ENCODE data around the gene KPNA6.
"Not testable (repeated sequence)": the region's sequence is repeated elsewhere in the genome, so short reads cannot be mapped to it uniquely, and the experiment has no call there.

The KPNA6 gene

DNA sequence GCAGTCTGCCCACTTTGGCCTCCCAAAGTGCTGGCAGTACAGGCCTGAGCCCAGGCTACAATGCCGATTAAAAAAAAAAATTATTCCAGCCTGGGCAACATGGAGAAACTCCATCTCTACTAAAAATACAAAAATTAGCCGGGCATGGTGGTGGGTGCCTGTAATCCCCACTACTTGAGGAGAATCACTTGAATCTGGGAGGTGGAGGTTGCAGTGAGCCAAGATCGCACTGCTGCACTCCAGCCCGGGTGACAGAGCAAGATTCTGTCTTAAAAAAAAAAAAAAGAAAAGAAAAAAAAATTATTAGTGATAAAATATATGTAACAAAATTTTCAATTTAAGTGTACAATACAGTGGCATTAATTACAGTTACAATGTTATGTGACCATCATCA lies 35.4 kb downstream of the KPNA6 start:
- DNase-seq, result not testable (repeated sequence)

DNA sequence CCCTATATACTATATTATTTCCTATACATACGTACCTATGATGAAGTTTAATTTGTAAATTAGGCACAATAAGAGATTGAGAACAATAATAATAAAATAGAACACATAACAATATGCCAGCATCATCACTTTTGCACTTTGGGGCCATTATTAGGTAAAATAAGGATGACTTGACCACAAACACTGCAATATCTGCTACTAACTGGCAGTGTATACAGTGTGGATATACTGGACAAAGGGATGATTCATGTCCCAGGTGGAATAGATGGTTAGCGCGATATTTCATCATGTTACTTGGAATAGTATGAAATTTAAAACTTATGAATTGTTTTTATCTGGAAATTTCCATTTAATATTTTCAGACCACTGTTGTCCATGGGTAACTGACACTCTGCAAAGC lies 36.2 kb downstream of the KPNA6 start:
- no peak for DNase-seq

DNA sequence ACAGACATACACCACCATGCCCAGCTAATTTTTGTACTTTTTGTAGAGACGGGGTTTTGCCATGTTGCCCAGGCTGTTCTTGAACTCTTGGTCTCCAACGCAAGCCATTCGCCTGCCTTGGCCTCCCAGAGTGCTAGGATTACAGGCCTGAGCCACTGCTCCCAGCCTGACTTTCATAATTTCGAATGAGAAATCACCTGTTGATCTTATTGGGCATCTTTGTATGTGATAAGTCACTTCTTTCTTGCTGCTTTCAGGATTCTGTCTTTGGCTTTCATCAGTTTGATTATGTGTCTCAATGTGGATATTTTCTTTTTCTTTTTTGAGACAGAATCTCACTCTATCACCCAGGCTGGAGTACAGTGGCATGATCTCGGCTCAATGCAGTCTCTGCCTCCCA lies 39.9 kb downstream of the KPNA6 start:
- not testable (repeated sequence) for DNase-seq

DNA sequence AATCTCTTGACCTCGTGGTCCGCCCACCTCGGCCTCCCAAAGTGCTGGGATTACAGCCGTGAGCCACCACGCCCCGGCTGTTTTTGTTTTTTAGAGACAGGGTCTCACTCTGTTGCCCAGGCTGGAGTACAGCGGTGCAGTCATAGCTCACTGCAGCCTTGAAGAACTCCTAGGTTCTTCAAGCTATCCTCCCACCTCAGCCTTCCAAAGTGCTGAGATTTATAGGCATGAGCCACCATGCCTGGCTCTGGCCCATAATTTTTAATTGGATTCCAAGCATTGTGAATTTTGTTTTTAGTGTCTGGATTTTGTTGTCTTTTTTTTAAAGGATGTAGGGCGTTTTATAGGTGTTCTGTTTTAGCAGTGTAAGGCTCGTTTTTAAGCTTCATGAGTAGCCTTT lies 43.0 kb downstream of the KPNA6 start:
- no peak for DNase-seq

DNA sequence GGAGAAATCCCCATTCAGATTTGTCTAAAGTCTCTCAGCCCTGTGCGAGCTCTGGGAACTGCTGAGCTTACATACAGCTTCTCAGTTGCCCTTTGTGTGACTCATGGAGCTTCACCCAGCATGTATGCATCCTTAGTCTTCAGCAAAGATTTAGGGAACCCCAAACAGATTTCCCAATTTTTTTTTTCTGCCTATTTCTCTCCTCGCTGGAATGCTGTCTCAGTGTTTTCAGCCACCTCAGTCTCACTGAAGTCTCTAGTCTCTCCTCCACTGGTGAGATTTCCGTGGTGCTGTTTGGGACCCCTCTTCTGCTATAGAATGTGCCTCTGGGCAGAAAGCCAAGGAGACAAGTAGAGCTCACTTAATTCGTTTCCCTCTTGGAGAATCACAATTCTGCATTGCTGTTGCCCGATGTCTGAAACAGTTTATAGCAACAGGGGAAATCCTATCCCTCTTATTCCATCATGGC lies 43.5 kb downstream of the KPNA6 start:
- DNase-seq, result no peak

DNA sequence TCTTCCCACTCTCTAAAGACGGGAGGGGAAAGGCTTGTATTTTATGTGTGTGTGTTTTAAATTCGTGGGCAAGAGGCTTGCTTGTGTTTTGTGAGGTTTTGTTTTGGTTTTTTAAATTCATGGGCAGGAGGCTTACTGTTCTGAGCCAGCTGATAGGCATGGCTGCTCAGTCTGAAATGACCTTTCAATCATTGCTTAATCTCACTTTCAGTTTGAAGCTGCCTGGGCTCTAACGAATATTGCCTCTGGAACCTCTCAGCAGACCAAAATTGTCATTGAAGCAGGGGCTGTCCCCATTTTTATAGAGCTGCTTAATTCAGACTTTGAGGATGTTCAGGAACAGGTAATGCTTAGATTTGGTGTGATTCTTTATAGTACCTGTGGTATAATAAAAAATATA lies 51.3 kb downstream of the KPNA6 start:
- DNase-seq, result no peak

DNA sequence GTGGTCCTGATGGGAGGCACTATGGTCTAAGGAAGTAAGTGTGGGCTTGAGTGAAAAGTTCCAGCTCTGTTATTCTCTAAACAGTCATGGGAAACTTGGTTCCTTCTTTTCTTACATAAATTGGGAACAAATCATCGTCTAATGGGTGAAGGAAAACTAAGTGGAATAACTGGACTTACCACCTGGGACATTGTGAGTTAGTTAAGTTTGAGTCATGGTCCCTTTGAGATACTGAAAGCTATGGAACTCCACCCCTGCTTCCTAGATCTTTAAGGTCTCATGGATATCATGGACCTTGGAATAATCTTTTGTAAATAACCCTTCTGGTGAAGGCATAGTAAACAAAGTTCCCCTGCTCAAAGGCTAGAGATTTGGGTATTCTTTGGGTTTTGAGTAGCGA lies 55.5 kb downstream of the KPNA6 start:
- DNase-seq, result no peak

DNA sequence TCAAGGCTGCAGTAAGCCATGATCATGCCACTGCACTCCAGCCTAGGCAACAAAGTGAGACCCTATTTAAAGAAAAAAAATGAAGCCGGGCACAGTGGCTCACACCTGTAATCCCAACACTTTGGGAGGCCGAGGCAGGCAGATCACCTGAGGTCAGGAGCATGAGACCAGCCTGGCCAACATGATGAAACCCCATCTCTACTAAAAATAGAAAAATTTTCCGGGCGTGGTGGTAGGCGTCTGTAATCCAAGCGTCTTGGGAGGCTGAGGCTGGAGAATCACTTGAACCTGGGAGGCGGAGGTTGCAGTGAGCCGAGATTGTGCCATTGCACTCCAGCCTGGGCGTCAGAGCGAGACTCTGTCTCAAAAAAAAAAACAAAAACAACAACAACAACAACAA lies 57.8 kb downstream of the KPNA6 start:
- not testable (repeated sequence) for DNase-seq

DNA sequence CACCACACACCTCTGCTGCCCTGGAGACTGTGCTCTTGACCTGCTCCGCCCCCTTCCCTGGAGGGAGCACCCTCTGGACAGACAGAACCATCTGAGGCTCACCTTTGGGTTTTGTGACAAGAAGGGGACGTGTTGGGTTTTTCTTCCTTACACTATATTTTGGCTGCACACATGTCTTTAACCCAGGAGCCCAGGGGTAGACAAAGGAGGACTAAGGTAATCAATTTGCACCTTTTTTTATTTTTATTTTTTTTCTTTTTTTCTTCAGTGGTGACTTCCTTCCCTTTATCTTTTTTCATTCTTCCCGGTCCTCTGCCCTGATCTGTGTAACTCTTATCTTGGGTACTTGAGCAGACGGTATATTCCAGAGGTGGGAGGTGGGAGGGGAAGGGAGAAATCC lies 63.1 kb downstream of the KPNA6 start:
- no peak for DNase-seq

DNA sequence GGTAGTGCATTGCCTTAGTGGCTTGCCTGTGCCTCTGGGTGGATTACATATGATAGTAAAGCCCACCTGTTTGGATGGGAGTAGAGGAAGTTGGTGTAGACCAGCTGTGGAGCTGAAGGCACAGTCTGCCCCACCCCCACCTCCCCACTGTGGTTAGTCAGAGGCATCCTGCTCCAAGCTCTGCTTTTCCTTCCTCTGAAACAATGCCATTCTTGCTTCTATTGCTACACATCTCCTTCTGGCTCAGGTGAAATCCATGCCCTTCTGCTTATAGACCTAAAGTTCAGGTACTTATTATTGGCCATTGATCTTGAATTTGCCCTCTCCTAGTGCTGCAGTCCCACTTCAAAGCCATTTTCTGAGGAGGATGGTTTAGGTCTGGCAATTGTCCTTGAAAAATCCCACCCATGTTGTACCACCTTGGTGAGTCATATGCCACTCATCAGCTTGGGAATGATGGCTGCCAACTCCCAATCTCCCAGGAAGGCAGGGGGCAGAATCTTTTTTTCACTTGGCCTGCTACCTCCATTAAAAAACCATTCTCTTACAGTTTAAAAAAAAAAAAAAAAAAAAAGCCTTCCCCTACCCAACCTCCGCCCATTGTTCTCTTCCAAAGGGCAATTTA lies 64.9 kb downstream of the KPNA6 start:
- DNase-seq, result no peak

DNA sequence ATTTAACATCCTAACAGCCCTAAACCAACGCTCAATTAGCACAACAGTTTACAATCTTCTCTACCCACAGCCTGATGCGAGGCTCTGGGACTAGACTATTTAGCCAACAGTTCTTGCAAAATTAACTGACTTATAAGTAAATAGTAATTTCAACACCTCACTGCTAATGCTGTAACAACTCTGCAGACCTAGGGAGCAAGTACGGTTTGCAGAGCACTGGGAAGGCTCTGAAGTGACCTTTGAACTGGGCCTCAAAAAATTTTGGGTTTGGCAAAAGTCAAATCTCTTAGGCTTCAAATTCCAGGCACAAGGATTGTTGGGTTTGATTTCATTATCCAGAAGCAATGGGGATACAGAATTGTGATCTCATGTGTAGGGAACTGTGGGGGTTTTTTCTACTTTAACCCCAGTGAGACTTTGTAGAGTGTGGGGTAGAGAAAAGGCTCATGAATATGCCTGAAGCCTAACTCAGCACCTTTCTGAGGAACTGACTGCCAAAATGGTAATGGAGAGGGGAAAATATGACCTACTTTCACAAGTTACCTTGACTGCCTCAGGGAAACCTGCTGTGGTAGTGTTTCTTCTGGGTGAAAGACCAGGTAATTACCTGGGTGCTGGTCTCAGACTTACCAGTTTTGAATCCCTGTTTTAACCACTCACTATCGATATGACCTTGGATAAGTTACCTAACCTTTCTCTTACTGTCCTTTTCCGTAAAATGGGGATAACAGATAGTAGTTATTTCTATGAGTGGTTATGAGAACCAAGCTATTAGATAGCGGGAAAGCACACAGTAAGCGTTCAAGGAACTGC lies 70.7 kb downstream of the KPNA6 start:
- no peak for DNase-seq

DNA sequence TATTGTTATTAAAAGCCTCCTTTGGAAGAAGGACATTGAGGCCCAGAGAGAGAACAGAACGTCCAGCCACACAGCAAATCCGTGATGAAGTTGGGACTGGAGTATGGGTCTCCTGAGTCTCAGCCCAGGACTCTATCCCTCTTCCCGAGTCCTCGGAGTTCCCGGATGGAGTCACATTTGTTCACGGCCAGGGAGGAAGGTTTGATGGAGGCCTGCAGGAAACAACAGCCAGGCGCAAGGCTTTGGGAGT lies 71.3 kb downstream of the KPNA6 start:
- DNase-seq, result no peak

DNA sequence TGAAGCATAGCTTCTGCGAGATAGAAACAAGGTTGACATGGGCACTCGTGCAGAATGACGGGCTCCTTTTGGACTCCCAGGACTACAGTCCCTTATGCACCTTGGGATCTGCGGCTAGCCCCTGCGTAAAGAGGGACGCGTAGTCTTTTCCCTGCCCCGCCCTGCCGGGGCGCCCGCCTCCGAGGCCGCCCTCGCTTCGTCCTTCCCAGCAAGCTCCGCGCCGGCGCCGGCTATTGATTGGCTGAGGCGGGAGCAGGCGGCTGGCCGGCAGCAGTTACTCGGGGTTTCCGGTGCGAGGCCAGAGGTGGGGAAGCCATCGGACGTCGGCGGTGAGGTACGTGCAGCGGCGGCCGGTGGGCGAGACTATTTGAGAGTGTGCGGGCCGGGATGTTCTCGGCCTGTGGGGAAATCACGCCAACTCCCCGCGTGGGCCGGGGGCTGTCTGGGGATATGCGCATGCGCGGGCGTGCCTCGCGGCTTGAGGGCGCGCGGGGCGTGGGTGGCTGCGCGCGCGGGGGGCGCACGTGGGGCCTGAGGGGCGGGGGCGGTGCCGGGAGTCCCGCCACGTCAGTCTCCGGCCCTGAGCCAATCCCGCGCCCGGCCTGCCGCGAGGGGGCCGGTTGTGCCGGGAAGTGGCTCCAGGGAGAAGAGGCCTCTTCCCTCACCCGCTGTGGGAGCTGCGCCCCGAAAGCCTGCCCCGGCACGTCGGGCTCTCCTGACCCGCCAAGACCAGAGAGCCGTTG lies 71.8 kb downstream of the KPNA6 start, which contains the start of gene TXLNA:
TSS of gene TXLNA (plus strand) at position 233 of the 743 bp plus-strand sequence. CDS start 671 bp downstream, outside the sequence.
- peak; percentile 84 for DNase-seq

DNA sequence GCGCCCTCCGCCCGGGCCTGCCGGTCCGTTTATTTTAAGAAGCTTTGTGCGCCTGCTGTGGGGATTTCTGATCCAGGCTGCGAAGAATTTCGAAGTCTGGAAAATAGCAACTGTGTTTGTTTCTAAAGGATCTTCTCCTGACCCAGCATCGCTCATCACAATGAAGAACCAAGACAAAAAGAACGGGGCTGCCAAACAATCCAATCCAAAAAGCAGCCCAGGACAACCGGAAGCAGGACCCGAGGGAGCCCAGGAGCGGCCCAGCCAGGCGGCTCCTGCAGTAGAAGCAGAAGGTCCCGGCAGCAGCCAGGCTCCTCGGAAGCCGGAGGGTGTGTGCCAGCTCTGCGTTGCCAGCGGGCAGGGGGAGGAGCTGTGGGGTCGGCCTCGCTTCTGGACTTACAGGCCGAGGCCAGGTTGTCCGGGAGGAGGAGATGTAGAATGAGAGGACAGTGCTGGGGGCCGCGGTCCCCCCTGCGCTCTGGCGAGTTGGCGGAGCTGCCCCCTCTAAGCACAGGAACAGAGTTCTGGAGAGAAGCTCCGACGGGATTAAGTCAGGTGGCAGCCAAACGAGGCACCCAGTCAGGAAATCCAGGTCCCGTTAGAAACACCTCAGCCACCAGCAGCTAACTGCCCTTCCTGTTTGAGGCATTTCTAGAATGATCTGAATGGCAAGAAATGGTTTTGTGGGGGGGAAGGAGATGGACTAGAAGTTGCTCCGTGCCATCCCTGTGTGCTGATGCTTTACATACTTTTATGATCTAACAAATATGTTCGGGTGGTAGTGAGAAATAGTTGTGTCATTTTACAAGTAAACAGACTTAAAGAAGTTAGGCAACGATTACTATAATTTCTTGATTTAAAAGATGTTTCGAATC lies 72.6 kb downstream of the KPNA6 start:
- no peak for DNase-seq

DNA sequence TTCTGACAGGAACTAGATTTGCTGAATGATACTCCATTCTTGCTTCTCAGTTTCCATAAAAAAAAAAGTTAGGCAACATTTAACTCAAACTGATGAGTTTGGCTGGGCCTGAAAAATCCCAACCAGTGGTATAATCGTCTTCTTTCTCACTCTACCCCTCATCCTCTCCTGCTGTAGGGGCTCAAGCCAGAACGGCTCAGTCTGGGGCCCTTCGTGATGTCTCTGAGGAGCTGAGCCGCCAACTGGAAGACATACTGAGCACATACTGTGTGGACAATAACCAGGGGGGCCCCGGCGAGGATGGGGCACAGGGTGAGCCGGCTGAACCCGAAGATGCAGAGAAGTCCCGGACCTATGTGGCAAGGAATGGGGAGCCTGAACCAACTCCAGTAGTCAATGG lies 73.2 kb downstream of the KPNA6 start:
- DNase-seq, result no peak

DNA sequence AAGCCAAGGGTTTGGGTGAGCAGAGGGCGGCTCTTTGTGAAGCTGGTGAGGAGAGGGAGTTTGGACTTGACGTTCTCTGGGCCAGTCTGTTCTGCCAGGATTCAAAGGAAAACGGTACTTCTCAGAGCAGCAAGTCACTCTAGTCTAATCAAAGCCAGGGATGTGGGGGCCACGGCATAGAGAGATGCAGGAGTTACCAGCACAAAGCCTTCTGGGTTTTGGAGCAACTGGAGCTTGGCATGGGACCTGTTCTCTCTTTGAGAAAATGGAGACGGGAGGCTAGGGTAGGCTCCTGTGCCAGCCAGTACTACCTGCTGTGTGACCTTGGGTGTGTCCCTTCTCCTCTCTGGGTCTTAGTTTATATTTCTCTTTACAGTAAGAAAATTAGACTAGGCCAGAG lies 73.7 kb downstream of the KPNA6 start:
- no peak for DNase-seq

DNA sequence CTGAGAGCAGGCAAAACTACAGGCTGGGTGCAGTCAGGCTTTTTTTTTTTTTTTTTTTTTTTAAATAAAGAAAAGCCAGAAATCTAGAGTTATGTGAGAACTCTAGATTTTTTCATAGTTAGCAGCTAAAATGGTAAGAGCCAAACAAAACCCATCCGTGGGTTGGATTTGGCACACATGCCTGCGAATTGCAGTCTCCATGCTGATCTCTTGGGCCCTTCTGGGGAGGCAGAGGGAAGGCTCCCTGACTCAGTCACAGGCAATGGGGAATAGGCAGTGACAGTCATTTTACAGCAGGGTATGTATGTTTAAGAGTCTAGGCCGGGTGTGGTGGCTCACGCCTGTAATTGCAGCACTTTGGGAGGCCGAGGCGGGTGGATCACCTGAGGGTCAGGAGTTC lies 74.2 kb downstream of the KPNA6 start:
- DNase-seq, result no peak

DNA sequence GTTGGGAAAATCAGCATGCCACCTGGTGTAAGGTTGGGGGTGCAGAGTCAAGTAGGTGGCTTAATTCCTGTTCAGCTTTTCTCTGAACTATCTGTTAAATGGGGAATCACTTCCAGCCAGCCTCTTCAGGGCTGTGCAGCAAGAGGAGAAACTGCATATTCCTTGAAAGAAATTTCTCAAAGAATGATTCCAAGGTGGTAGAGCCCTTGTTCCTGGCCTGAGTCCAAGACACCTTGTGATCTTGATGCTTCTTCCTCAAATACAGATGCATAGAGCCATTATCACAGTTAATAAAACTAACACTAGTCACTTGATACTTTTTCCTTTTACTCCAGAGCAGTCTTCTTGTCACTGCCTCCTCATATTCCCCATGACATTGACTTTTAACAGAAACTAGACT lies 76.8 kb downstream of the KPNA6 start:
- DNase-seq, result no peak

DNA sequence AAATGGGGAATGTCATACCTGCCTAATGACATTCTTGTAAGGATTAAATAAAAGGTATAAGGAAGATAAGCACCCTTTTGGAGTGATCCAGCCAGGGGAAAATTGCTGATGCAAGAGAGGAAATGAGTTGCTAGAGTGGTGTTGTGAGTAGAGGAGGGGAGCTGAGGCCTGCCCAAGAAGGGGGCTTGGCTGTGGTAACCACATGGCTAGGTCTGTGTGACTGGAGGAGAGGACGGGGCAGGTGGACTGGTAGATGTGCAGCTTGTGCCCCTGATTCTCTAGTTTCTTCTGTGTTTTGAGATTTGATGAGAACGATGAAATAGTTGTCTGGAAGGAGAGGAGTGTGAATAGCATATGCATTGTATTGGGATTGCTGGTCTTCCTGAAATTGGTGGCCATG lies 78.2 kb downstream of the KPNA6 start:
- no peak for DNase-seq

DNA sequence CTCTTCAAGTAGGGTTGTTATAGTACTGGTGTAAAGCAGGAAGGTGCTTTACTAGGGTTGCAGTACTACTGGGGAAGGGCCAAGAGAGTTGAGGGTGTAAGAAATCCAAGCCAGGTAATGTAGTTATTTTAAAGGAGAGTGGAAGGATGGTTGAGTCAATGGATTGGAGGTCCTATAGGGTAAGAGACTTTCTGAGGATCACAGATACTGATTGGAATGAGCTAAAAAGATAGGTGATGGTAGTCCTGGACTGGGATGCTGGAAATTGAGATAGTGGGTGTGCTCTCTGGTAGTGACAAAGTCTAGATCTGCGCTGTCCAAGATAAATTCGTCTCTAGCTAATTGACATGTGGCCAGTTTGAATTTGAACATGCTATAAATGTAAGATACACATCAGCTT lies 78.6 kb downstream of the KPNA6 start:
- no peak for DNase-seq

DNA sequence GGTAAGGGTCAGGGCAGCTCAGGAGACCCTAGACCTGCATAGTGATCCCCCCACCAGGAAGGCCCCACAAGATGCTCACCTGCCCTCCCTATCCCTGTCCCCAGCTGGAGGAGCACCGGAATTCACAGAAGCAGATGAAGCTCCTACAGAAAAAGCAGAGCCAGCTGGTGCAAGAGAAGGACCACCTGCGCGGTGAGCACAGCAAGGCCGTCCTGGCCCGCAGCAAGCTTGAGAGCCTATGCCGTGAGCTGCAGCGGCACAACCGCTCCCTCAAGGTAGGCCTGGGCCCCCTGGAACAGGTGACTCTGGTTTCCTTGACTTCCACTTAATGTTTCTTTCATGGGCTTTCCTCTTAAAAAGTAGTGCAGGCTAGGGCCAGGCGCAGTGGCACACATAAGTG lies 80.0 kb downstream of the KPNA6 start:
- no peak for DNase-seq

DNA sequence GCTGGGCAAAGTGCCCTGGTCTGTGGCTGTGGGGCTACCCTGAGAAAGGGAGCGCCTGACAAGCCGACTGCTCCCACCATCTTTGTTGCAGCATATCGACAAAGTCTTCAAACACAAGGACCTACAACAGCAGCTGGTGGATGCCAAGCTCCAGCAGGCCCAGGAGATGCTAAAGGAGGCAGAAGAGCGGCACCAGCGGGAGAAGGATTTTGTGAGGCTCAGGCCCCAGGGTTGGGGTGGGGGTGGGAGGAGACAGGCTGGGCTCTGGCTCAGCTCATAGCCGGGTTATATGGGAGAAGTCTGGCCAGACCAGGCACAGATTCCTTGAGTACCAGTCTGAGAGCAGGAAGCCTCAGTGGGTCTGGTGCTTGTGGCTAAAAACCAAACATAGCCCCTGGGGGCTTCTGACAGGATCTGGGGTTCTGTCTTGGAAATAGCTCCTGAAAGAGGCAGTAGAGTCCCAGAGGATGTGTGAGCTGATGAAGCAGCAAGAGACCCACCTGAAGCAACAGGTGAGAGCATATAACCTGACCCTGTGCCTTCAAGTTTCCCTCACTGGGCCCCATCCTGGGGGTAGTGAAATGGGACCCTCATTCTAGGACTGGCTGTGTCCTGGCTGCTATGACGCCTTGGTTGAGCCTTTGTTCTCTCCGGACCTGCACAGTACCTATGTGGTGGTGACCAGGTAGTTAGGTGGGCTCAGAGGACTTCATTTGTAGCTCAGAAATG lies 84.5 kb downstream of the KPNA6 start:
- DNase-seq, result no peak

Measured in NCI-H1417 treated with DMSO at 0.1 percent for 48 hours (cell line).